NT2/D1 (cell line): Measurements from ENCODE around the gene HRCT1.
A peak's percentile ranks its signal among the peaks of the same experiment; 100 is the strongest.

Experiments used
- DNase-seq: peaks from one replicate; pipeline ENCODE4 v3.0.0-alpha.2; 2011; ENCODE audit warnings: low read depth, low spot score
- H3K27me3 ChIP-seq: 2 replicates; pipeline ENCODE4 v1.6.0; 2011; ENCODE audit warnings: mild to moderate bottlenecking; ENCODE audit not compliant: insufficient read length, insufficient read depth
- H3K36me3 ChIP-seq: 2 replicates; pipeline ENCODE4 v1.6.1; 2011; ENCODE audit warnings: mild to moderate bottlenecking, low read length, mixed read lengths; ENCODE audit not compliant: insufficient read depth, insufficient read length
- H3K4me1 ChIP-seq: 2 replicates; pipeline ENCODE4 v1.5.1; 2011; ENCODE audit not compliant: insufficient read depth, insufficient read length
- H3K4me3 ChIP-seq: 2 replicates; pipeline ENCODE4 v1.5.1; 2011; ENCODE audit warnings: low read depth; ENCODE audit not compliant: insufficient read length
- H3K9ac ChIP-seq: 2 replicates; pipeline ENCODE4 v1.6.0; 2011; ENCODE audit warnings: low read depth; ENCODE audit not compliant: insufficient read length
- H3K9me3 ChIP-seq: 2 replicates; pipeline ENCODE4 v1.5.1; 2011; ENCODE audit warnings: mild to moderate bottlenecking, low read length; ENCODE audit not compliant: insufficient read depth
- SUZ12 ChIP-seq: IDR thresholded peaks from 2 replicates; pipeline ENCODE4 v1.6.1; 2011; ENCODE audit not compliant: insufficient read length, insufficient read depth; ENCODE audit errors: extremely low read depth
- YY1 ChIP-seq: IDR thresholded peaks from 2 replicates; pipeline ENCODE4 v1.6.1; 2011; ENCODE audit not compliant: insufficient read length, insufficient read depth
- ZNF274 ChIP-seq: IDR thresholded peaks from 2 replicates; pipeline ENCODE4 v1.6.1; 2011; ENCODE audit warnings: mild to moderate bottlenecking, low read depth, low read length

The HRCT1 gene

DNA sequence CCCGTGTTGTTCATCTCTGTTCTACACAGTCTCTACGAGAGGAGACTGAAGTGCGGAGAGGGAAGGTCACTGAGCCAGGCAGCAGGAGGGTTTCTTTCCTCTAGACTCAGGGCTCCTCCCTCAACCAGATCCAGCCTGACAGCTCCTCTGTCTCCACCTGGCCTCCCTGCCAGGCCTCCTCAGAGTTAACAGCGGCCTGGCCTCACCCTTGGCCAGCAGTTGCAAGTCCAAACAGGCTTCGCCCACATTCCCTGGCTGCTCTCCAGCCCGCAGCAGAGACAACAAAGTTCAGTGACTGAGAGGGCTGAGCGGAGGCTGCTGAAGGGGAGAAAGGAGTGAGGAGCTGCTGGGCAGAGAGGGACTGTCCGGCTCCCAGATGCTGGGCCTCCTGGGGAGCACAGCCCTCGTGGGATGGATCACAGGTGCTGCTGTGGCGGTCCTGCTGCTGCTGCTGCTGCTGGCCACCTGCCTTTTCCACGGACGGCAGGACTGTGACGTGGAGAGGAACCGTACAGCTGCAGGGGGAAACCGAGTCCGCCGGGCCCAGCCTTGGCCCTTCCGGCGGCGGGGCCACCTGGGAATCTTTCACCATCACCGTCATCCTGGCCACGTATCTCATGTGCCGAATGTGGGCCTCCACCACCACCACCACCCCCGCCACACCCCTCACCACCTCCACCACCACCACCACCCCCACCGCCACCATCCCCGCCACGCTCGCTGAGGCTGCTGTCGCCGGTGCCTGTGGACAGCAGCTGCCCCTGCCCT is at the start of gene HRCT1:
Gene HRCT1, plus strand, starts transcription at position 291 of the 768 bp plus-strand sequence. Its CDS starts 86 bp downstream, at position 377.
- DNase-seq: no peak
- TF ChIP-seq ZNF274 (no peak), SUZ12 (no peak), YY1 (no peak)
- Histone ChIP-seq H3K27me3 (no peaks in the 10 kb centered on the region), H3K9me3 (no peaks in the 10 kb centered on the region), H3K36me3 (no peaks in the 10 kb centered on the region), H3K9ac (peak within 1 kb of the TSS; percentile 61), H3K4me1 (peaks cover 44% of the 10 kb centered on the region), H3K4me3 (no peak within 1 kb of the TSS)

DNA sequence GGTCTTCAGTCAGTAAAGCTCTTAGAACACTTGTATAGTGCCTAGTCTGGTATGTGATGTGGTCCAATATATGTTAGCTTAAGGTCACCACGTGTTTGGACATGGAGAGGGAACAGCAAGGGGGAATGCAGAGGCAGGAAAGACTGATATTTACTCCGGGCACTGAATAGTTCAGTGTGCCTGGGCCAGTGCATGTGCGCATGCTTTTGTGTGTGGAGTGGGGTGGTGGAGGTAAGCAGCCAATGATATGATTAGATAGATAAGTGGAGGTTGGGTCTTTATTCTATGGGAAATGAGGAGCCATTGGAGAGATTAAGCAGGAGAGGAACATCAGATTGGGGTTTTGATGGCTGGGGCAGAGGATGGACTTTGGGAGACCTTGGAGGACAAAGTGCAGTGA is 49.8 kb upstream of the HRCT1 start:
- Histone ChIP-seq H3K9ac (no peak overlapping the region), H3K4me3 (no peak overlapping the region), H3K27me3 (peaks cover 3% of the 10 kb centered on the region), H3K4me1 (peaks cover 4% of the 10 kb centered on the region), H3K36me3 (no peaks in the 10 kb centered on the region), H3K9me3 (no peaks in the 10 kb centered on the region)
- no peak for DNase-seq
- TF ChIP-seq ZNF274 (no peak), YY1 (no peak), SUZ12 (no peak)

DNA sequence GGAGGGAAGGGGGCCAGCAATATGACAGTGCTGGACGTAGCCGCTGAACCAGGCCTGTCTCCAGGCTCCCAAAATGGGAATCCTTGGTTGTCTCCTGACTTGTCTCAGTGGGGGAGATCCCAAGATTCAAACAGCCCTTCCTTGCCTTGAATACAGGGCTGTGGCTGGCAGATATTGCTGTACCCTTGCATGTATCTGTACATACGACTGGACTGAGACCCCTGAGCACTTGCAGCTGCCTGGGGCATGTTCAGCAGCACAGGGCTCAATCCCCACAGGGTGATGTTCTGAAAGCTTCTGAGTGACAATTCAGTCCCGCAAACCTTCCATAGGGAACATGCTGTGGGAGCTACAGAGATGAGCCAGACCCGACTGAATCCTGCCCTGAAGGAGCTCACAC is 49.1 kb upstream of the HRCT1 start:
- peaks cover 8% of the 10 kb centered on the region for H3K27me3 ChIP-seq
- H3K4me1 ChIP-seq: peaks cover 4% of the 10 kb centered on the region
- H3K36me3 ChIP-seq: no peaks in the 10 kb centered on the region
- DNase-seq: no peak
- TF ChIP-seq YY1: no peak
- TF ChIP-seq SUZ12: no peak
- TF ChIP-seq ZNF274: no peak
- no peak overlapping the region for H3K9ac ChIP-seq
- H3K4me3 ChIP-seq: no peak overlapping the region
- H3K9me3 ChIP-seq: no peaks in the 10 kb centered on the region

DNA sequence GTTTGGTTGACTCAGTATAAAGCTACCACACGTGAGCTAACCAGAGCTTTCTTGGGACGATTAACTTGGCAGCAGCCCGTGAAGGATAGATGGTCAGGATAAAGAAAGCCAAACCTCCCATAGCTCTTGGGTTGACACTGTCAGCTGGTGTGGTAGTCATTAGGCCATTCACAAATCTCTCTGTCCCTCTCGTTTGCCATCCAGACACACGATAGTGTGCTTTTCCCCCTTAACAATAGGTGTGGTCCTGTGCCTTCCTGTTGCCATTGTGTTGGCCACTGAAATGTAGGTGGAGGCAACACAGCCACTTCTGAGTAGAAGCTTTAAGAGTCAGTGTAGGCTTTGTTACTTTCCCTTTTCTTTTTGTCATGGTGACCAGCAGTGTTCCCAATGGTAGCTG is 47.5 kb upstream of the HRCT1 start:
- Histone ChIP-seq H3K27me3 (peaks cover 11% of the 10 kb centered on the region), H3K9ac (no peak overlapping the region), H3K36me3 (no peaks in the 10 kb centered on the region), H3K4me1 (peaks cover 4% of the 10 kb centered on the region), H3K4me3 (no peak overlapping the region), H3K9me3 (no peaks in the 10 kb centered on the region)
- no peak for DNase-seq
- TF ChIP-seq ZNF274: no peak
- TF ChIP-seq SUZ12: no peak
- no peak for TF ChIP-seq YY1

DNA sequence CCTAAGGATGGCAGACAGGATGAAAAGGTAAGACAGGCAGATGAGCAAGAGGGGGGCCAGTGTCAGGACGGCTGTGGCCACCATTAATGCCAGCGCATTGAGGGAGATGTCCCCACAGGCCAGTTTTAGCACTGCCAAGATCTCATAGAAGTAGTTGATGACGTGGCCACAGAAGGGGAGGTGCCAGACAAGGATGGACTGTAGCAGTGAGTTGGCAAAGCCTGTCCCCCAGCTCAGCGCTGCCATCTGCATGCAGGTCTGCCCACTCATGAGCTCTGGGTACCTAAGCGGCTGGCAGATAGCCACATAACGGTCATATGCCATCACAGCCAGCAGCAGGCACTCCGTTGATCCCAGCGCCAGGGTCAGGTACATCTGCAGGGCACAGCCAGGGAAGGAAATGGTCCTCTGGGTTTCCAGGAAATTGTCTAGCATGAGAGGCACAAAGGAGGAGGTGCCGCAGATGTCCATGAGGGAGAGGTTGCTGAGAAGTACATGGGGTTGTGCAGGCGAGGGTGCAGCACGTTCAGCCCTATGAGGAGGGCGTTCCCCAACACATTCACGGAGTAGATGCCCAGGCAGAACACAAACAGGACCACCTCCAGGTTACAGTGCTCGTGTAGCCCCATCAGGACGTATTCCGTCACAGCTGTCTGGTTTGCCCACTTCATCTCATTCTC is 46.6 kb upstream of the HRCT1 start:
- no peaks in the 10 kb centered on the region for H3K9me3 ChIP-seq
- no peak overlapping the region for H3K9ac ChIP-seq
- no peak overlapping the region for H3K4me3 ChIP-seq
- no peaks in the 10 kb centered on the region for H3K36me3 ChIP-seq
- no peak for DNase-seq
- H3K27me3 ChIP-seq: peaks cover 11% of the 10 kb centered on the region
- TF ChIP-seq SUZ12: no peak
- TF ChIP-seq ZNF274: no peak
- no peak for TF ChIP-seq YY1
- peaks cover 2% of the 10 kb centered on the region for H3K4me1 ChIP-seq

DNA sequence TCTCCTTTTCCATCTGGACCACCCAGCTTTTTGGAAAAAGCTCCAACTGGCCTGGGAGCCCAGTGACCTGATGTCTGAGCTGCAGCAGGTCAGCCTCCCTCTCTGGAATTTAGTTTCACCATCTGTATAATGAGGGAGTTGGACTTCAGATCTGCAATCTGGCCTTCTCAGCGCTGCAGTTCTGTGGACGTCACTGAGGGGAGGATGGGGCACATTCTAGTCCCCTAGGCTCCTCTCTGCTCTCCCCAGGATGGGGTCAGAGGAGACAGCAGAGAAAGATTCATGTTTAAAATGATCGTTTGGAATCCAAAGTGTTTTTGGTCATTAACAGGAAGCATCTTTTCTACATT is 46.0 kb upstream of the HRCT1 start:
- Histone ChIP-seq H3K9me3 (no peaks in the 10 kb centered on the region), H3K36me3 (no peaks in the 10 kb centered on the region), H3K27me3 (peaks cover 11% of the 10 kb centered on the region), H3K4me3 (no peak overlapping the region), H3K9ac (no peak overlapping the region), H3K4me1 (peaks cover 2% of the 10 kb centered on the region)
- DNase-seq: no peak
- TF ChIP-seq ZNF274 (no peak), SUZ12 (no peak), YY1 (no peak)

DNA sequence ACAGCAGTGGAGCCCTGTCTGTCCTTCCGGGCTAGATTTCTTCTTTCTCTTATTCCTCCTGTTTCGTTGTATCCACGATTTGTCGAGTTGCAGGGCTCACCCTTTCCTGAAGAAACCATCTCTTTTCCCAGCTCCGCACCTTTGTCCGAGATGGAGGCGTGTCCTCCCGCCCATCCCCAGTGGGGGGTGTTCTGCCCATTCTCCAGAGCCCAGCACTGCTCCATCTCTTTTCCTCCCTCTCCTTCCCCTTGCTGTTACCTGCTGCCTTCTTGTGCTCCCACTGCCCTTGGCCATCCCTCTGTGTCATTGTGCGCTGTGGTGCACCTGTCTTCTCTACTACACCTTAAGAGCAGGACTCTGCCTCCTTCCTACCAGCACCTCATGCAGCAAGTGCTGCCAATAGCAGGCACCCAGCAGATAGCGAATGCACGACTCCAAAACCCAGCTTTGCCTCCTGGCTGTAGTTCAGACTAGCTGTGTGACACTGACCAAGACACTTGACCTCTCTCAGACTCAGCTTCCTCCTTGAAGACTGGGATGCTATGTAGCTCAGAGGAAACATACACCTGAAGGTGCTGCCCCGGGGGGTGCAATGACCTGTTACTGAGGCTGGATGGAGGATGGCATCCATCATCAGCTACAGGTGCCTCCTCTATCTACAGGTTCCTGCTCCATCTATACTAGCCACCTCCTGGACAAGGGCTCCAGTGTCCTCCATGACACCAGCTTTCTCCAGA is 44.7 kb upstream of the HRCT1 start:
- H3K4me1 ChIP-seq: peaks cover 2% of the 10 kb centered on the region
- DNase-seq: no peak
- no peak overlapping the region for H3K4me3 ChIP-seq
- no peak for TF ChIP-seq ZNF274
- no peaks in the 10 kb centered on the region for H3K36me3 ChIP-seq
- peaks cover 11% of the 10 kb centered on the region for H3K27me3 ChIP-seq
- H3K9ac ChIP-seq: no peak overlapping the region
- no peaks in the 10 kb centered on the region for H3K9me3 ChIP-seq
